Effector memory CD4-positive, alpha-beta T cell (primary cell): ENCODE data around the gene FAM149B1.
"Not testable (repeated sequence)": the region's sequence is repeated elsewhere in the genome, so short reads cannot be mapped to it uniquely, and the experiment has no call there.

Experiments used
- DNase-seq, 3 donors: peaks; one replicate each; pipeline ENCODE4 v3.0.0-alpha.2; 2020
- H3K27ac ChIP-seq: 2 replicates; pipeline ENCODE4 v1.7.0; 2013; ENCODE audit warnings: mild to moderate bottlenecking, low read length, moderate library complexity; ENCODE audit not compliant: insufficient read depth, poor library complexity, severe bottlenecking
- H3K27me3 ChIP-seq: replicated peaks from 2 replicates; pipeline ENCODE4 v1.7.0; 2013; ENCODE audit warnings: mild to moderate bottlenecking, low read length; ENCODE audit not compliant: insufficient read depth, control insufficient read depth, poor library complexity, severe bottlenecking
- H3K36me3 ChIP-seq: 2 replicates; pipeline ENCODE4 v1.7.0; 2013; ENCODE audit warnings: mild to moderate bottlenecking, low read length, moderate library complexity; ENCODE audit not compliant: control insufficient read depth, insufficient read depth
- H3K4me1 ChIP-seq: 2 replicates; pipeline ENCODE4 v1.7.0; 2013; ENCODE audit warnings: low read length, mild to moderate bottlenecking; ENCODE audit not compliant: control insufficient read depth, insufficient read depth, poor library complexity, severe bottlenecking
- H3K4me3 ChIP-seq: 2 replicates; pipeline ENCODE4 v1.7.0; 2013; ENCODE audit warnings: low read length, low read depth, mild to moderate bottlenecking; ENCODE audit not compliant: insufficient read depth, poor library complexity, severe bottlenecking
- H3K9me3 ChIP-seq: 2 replicates; pipeline ENCODE4 v1.7.0; 2013; ENCODE audit warnings: mild to moderate bottlenecking, low read length, moderate library complexity; ENCODE audit not compliant: control insufficient read depth

Gene FAM149B1

GRCh38 chr10:73246646-73247508 lies 79.0 kb downstream of the FAM149B1 start, which contains the start of gene DNAJC9:
Gene DNAJC9, minus strand, starts transcription at chr10:73247255. Its CDS starts 66 bp downstream, at chr10:73247189.
- peak within 1 kb of the TSS; percentile 75 for H3K4me3 ChIP-seq
- H3K4me1 ChIP-seq, result peaks cover 12% of the 10 kb centered on the region
- DNase-seq, result peak; percentile 92 to 95 (median 92)
- peaks cover 20% of the 10 kb centered on the region for H3K36me3 ChIP-seq
- H3K27ac ChIP-seq, result peak within 1 kb of the TSS; percentile 81
- no peaks in the 10 kb centered on the region for H3K9me3 ChIP-seq
- H3K27me3 ChIP-seq, result no peaks in the 10 kb centered on the region

- H3K9me3 ChIP-seq, result no peaks in the 10 kb centered on the region
- peaks cover 14% of the 10 kb centered on the region for H3K36me3 ChIP-seq
- peak overlapping the region; percentile 81 for H3K27ac ChIP-seq
- DNase-seq, result no peak
- H3K27me3 ChIP-seq, result no peaks in the 10 kb centered on the region
- peaks cover 13% of the 10 kb centered on the region for H3K4me1 ChIP-seq
- peak overlapping the region; percentile 75 for H3K4me3 ChIP-seq
Measured at GRCh38 chr10:73247509-73248258, 79.8 kb downstream of the FAM149B1 start.

GRCh38 chr10:73248259-73248724 lies 80.4 kb downstream of the FAM149B1 start:
- Histone ChIP-seq H3K4me3 (no peak overlapping the region), H3K27me3 (no peaks in the 10 kb centered on the region), H3K4me1 (peaks cover 13% of the 10 kb centered on the region), H3K36me3 (peaks cover 12% of the 10 kb centered on the region), H3K9me3 (no peaks in the 10 kb centered on the region), H3K27ac (no peak overlapping the region)
- DNase-seq, result no peak

- Histone ChIP-seq H3K36me3 (peaks cover 4% of the 10 kb centered on the region), H3K9me3 (no peaks in the 10 kb centered on the region), H3K27me3 (no peaks in the 10 kb centered on the region), H3K27ac (peak overlapping the region; percentile 85), H3K4me3 (peak overlapping the region; percentile 97), H3K4me1 (peaks cover 9% of the 10 kb centered on the region)
- no peak for DNase-seq
Measured at GRCh38 chr10:73251683-73252444, 83.9 kb downstream of the FAM149B1 start.

GRCh38 chr10:73252445-73253224 lies 84.7 kb downstream of the FAM149B1 start, which contains the start of gene MRPS16:
Gene MRPS16, minus strand, starts transcription at chr10:73252644. Its CDS starts 162 bp downstream, at chr10:73252482.
- Histone ChIP-seq H3K27ac (peak within 1 kb of the TSS; percentile 85), H3K36me3 (peaks cover 4% of the 10 kb centered on the region), H3K9me3 (no peaks in the 10 kb centered on the region), H3K27me3 (no peaks in the 10 kb centered on the region), H3K4me1 (peaks cover 9% of the 10 kb centered on the region), H3K4me3 (peak within 1 kb of the TSS; percentile 97)
- peak; percentile 86 to 92 (median 91) for DNase-seq

GRCh38 chr10:73253225-73253555 lies 85.3 kb downstream of the FAM149B1 start:
- no peak for DNase-seq
- Histone ChIP-seq H3K27ac (peak overlapping the region; percentile 85), H3K27me3 (no peaks in the 10 kb centered on the region), H3K36me3 (peaks cover 4% of the 10 kb centered on the region), H3K4me3 (peak overlapping the region; percentile 97), H3K9me3 (no peaks in the 10 kb centered on the region), H3K4me1 (peaks cover 9% of the 10 kb centered on the region)

GRCh38 chr10:73258612-73259011 lies 90.7 kb downstream of the FAM149B1 start:
- not testable (repeated sequence) for H3K36me3 ChIP-seq, H3K27ac ChIP-seq, DNase-seq, H3K27me3 ChIP-seq, H3K4me1 ChIP-seq, H3K4me3 ChIP-seq, H3K9me3 ChIP-seq

- Histone ChIP-seq H3K9me3 (no peaks in the 10 kb centered on the region), H3K27me3 (no peaks in the 10 kb centered on the region), H3K4me1 (no peaks in the 10 kb centered on the region), H3K4me3 (no peak overlapping the region), H3K27ac (no peak overlapping the region), H3K36me3 (no peaks in the 10 kb centered on the region)
- no peak for DNase-seq
Measured at GRCh38 chr10:73261362-73261995, 93.6 kb downstream of the FAM149B1 start.
